ENCODE measurements around the gene SVIL.

DNA sequence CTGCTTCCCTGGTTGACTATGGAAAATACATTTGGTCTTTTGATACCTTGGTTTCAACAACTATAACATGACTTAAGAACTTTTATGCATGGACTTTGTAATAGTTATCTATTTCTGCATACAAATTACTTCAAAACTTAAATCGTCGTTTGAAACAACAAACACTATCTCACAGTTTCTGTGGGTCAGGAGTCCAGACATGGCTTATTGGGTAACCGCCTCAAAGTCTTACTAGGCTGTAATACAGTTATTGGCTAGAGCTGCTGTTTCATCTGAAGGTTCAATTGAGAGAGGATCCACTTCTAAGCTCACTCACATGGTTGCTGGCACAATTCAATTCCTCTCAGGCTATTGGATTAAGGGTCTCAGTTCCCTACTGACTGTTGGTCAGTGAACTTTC, 210.8 kb downstream of the SVIL start:
- TF ChIP-seq, protein P1, sequence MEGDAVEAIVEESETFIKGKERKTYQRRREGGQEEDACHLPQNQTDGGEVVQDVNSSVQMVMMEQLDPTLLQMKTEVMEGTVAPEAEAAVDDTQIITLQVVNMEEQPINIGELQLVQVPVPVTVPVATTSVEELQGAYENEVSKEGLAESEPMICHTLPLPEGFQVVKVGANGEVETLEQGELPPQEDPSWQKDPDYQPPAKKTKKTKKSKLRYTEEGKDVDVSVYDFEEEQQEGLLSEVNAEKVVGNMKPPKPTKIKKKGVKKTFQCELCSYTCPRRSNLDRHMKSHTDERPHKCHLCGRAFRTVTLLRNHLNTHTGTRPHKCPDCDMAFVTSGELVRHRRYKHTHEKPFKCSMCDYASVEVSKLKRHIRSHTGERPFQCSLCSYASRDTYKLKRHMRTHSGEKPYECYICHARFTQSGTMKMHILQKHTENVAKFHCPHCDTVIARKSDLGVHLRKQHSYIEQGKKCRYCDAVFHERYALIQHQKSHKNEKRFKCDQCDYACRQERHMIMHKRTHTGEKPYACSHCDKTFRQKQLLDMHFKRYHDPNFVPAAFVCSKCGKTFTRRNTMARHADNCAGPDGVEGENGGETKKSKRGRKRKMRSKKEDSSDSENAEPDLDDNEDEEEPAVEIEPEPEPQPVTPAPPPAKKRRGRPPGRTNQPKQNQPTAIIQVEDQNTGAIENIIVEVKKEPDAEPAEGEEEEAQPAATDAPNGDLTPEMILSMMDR (IDR thresholded peaks at IDR 0.05; ENCODE audit: low read length), result no peak
- TF ChIP-seq EZH2 (optimal IDR thresholded peaks at IDR 0.05; ENCODE audit: low read depth, low read length), result no peak

All from MM.1S (cell line).